GM19397 (cell line): ENCODE measurements around the gene DMGDH.

ENCODE experiments used
- ATAC-seq: cut with Tn5 transposase; IDR thresholded peaks from one replicate; pipeline ENCODE4 v1.9.1; 2021; ENCODE audit warnings: mild to moderate bottlenecking, moderate library complexity; ENCODE audit not compliant: unreplicated experiment

DMGDH gene

GRCh38 chr5:79069488-79070349 is at the start of gene DMGDH, which contains the start of gene BHMT2:
Gene DMGDH, minus strand, starts transcription at chr5:79069674. Its CDS starts 54 bp downstream, at chr5:79069620.
Gene BHMT2, plus strand, starts transcription at chr5:79069767. Its CDS starts 16 bp downstream, at chr5:79069783.
- no peak for ATAC-seq

GRCh38 chr5:79112703-79113058 is 43.2 kb upstream of the DMGDH start:
- ATAC-seq = no peak

GRCh38 chr5:79111960-79112702 is 42.7 kb upstream of the DMGDH start:
- ATAC-seq = no peak

GRCh38 chr5:79111387-79111959 is 42.0 kb upstream of the DMGDH start, which contains the start of gene BHMT:
Gene BHMT, plus strand, starts transcription at chr5:79111809. Its CDS starts 77 bp downstream, at chr5:79111886.
- ATAC-seq = no peak

GRCh38 chr5:79109527-79110492 is 40.3 kb upstream of the DMGDH start:
- ATAC-seq = no peak

GRCh38 chr5:79108792-79109191 is 39.3 kb upstream of the DMGDH start:
- no peak for ATAC-seq

- ATAC-seq = no peak
These were observed 38.6 kb upstream of the DMGDH start for GRCh38 chr5:79108086-79108485.

GRCh38 chr5:79107020-79107796 is 37.7 kb upstream of the DMGDH start:
- ATAC-seq = no peak

- ATAC-seq = no peak
These were observed 36.4 kb upstream of the DMGDH start for GRCh38 chr5:79105868-79106267.

GRCh38 chr5:79093762-79094161 is 24.3 kb upstream of the DMGDH start:
- ATAC-seq = no peak

GRCh38 chr5:79091064-79091463 is 21.6 kb upstream of the DMGDH start:
- no peak for ATAC-seq

GRCh38 chr5:79088507-79088906 is 19.0 kb upstream of the DMGDH start:
- no peak for ATAC-seq

- no peak for ATAC-seq
These were observed 16.6 kb upstream of the DMGDH start for GRCh38 chr5:79086116-79086515.

- no peak for ATAC-seq
These were observed 12.3 kb upstream of the DMGDH start for GRCh38 chr5:79081779-79082178.

- ATAC-seq = no peak
These were observed 11.3 kb upstream of the DMGDH start for GRCh38 chr5:79080804-79081203.

- no peak for ATAC-seq
These were observed 8.3 kb upstream of the DMGDH start for GRCh38 chr5:79077680-79078365.

- ATAC-seq = no peak
These were observed 7.3 kb upstream of the DMGDH start for GRCh38 chr5:79076819-79077218.

GRCh38 chr5:79075646-79076426 is 6.4 kb upstream of the DMGDH start:
- ATAC-seq = no peak
